ENCODE measurements around the gene WSB1. TPM values are rescaled to one million over a fixed set of nuclear protein-coding genes. Genes with fewer than 3 reads are reported as not detected.

The WSB1 gene
- total and polyA plus RNA-seq, 10 of the 15 experiments (the other 5 are each of a cell fraction or from before 2014, with no cell fraction given) = 26.6 to 458 (median 101) TPM

DNA sequence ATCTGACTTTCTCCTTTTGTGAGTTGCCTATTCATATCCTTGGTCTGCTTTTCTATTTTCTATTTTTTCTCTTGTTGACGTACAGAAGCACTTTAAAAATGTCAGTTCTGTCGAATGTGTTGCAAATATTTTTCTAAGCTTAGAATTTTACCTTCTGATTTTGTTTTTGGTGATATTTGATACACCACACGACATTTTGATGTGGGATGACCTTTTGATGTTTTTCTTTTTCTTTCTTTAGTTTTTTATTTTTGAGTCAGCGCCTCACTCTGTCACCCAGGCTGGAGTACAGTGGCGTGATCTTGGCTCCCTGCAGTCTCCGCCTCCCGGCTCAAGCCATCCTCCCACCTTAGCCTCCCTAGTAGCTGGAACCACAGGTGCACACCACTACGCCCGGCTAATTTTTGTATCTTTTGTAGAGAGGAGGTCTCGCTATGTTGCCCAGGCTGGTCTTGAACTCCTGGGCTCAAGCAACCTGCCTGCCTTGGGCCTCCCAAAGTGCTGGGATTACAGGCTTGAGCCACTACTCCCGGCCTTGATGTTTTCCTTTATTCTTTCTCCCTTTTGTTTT lies 39.6 kb downstream of the WSB1 start (continued):
- TF ChIP-seq TCF12 (IDR thresholded peaks at IDR 0.05; ENCODE audit: low read depth, low read length) = no peak
- no peak for TF ChIP-seq HDAC2 (IDR thresholded peaks at IDR 0.05)
- no peak for TF ChIP-seq NFIC (IDR thresholded peaks at IDR 0.05; ENCODE audit: low read depth, low read length)
- no peak for TF ChIP-seq CEBPZ (IDR thresholded peaks at IDR 0.05; ENCODE audit: low read depth, low read length)
- 0 out of 4 replicates have a peak, but pooled peaks of 1 of the 2 experiments have one; percentile 35 for TF ChIP-seq EP300 (IDR thresholded peaks at IDR 0.05; ENCODE audit: borderline replicate concordance in 1 of 2, control insufficient read depth in 1 of 2, low read depth in 2 of 2, low read length in 2 of 2)
- no peak for TF ChIP-seq TCF3 (IDR thresholded peaks at IDR 0.05; ENCODE audit: borderline replicate concordance, insufficient read depth, low read depth, low read length)
- TF ChIP-seq MTA3 (IDR thresholded peaks at IDR 0.05; ENCODE audit: borderline replicate concordance, low read length) = no peak; the same call in 1 of the 2 replicates

- WGBS (ENCODE audit: insufficient coverage, insufficient replicate concordance, low lambda C conversion rate, missing lambda C conversion rate) = 99% methylated on average over 3 of the region's 3 CpGs
- POLR2A ChIA-PET = no interaction called here
- Histone ChIP-seq H3K27ac (ENCODE audit: control insufficient read depth, insufficient read depth) (no peak overlapping the region), H3K4me3 (no peak overlapping the region), H3K4me2 (ENCODE audit: control insufficient read depth, insufficient read depth) (no peak overlapping the region), H3K9ac (ENCODE audit: control insufficient read depth, insufficient read depth, low read length) (no peak overlapping the region), H3K36me3 (ENCODE audit: control insufficient read depth in 2 of 2, insufficient read depth in 2 of 2, low read length in 1 of 2) (no peaks in the 10 kb centered on the region), H3K4me1 (ENCODE audit: control insufficient read depth, insufficient read depth, low read length) (peaks cover 51% of the 10 kb centered on the region), H3K9me3 (replicated peaks; ENCODE audit: control insufficient read depth, insufficient read depth, low read length) (no peaks in the 10 kb centered on the region), H3K27me3 (replicated peaks in 1 of 2; ENCODE audit: control insufficient read depth in 2 of 2, insufficient read depth in 2 of 2, low read length in 1 of 2) (no peaks in the 10 kb centered on the region), H4K20me1 (ENCODE audit: control insufficient read depth, insufficient read depth) (no peaks in the 10 kb centered on the region), H3K79me2 (ENCODE audit: control insufficient read depth, insufficient read depth, low read length) (no peaks in the 10 kb centered on the region), H2AFZ (ENCODE audit: control insufficient read depth, low read depth, low read length) (no peak overlapping the region)
- intact Hi-C loops (cut with micrococcal nuclease; ENCODE audit: unreplicated experiment) (no loop called here), in situ Hi-C loops (cut with MboI) (loop anchor here (5.0 kb wide), 1 partner anchor 99 kb away; no protein-coding TSS in a partner anchor)
- no TSS peak for BruUV-seq (replicated peaks)
- RAD21 ChIA-PET (ENCODE audit: unreplicated experiment) = interaction anchor here (5.2 kb wide), 1 partner anchor 97 kb away, joined by 156 read pairs; no protein-coding TSS in a partner anchor
- TF ChIP-seq ZNF207 (IDR thresholded peaks at IDR 0.05; ENCODE audit: borderline replicate concordance) (no peak), BCL3 (IDR thresholded peaks at IDR 0.05; ENCODE audit: borderline replicate concordance, insufficient read depth, low read depth, low read length, poor library complexity, severe bottlenecking) (no peak), ASH2L (IDR thresholded peaks at IDR 0.05; ENCODE audit: borderline replicate concordance, low read depth) (no peak), SREBF1 (IDR thresholded peaks at IDR 0.05; ENCODE audit: low read length) (no peak), ESRRA (IDR thresholded peaks at IDR 0.05; ENCODE audit: low read length) (no peak), CBX5 (IDR thresholded peaks at IDR 0.05; ENCODE audit: low read depth) (no peak), ZNF384 (IDR thresholded peaks at IDR 0.05; ENCODE audit: borderline replicate concordance, low read depth, low read length) (no peak), SUZ12 (IDR thresholded peaks at IDR 0.05; ENCODE audit: unreplicated experiment) (no peak)
- CTCF ChIA-PET = interaction anchor here (1.1 to 1.2 kb wide), 2 partner anchors 77 to 91 kb away, joined by 3 to 4 read pairs; no protein-coding TSS in a partner anchor
- no peak for ATAC-seq
- SMC1A ChIA-PET (ENCODE audit: uncharacterized antibody, unreplicated experiment) = interaction anchor here (0.7 to 2.1 kb wide), 6 partner anchors 12 to 263 kb away, joined by 3 to 8 read pairs (median 3); no protein-coding TSS in a partner anchor
- no peak for FAIRE-seq
- DNase-seq (ENCODE audit: low read depth, low spot score) = no peak
Observed at GRCh38 chr17:27336184-27336583, 42.3 kb downstream of the WSB1 start.

Data from GM12878 (cell line).